HG02943 (cell line): ENCODE results near the gene RAB22A.
A peak's percentile ranks its signal among the peaks of the same experiment; 100 is the strongest.

Experiments
- ATAC-seq: cut with Tn5 transposase; IDR thresholded peaks from one replicate; pipeline ENCODE4 v1.9.1; 2021; ENCODE audit warnings: mild to moderate bottlenecking, low read depth, moderate library complexity; ENCODE audit not compliant: unreplicated experiment

Gene RAB22A

GRCh38 chr20:58382096-58382495 lies 72.6 kb downstream of the RAB22A start:
- no peak for ATAC-seq

DNA sequence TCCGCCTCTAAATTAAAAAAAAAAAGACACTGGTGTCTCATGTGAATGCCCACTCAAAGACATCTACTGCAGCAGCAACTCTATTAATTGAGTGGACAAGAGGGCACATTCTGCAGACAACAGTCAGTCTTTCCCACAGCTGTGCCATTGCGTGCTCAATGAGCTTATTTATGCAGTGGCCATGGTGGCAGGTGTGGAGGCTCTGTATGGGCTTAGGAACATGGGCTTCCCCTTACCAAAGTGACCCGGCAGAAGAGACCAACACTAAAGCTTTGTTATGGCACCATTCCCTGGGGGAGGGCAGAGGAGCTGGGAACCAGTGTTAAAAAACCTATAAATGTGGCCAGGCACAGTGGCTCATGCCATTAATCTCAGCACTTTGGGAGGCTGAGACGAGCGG lies 75.3 kb downstream of the RAB22A start:
- ATAC-seq: no peak

DNA sequence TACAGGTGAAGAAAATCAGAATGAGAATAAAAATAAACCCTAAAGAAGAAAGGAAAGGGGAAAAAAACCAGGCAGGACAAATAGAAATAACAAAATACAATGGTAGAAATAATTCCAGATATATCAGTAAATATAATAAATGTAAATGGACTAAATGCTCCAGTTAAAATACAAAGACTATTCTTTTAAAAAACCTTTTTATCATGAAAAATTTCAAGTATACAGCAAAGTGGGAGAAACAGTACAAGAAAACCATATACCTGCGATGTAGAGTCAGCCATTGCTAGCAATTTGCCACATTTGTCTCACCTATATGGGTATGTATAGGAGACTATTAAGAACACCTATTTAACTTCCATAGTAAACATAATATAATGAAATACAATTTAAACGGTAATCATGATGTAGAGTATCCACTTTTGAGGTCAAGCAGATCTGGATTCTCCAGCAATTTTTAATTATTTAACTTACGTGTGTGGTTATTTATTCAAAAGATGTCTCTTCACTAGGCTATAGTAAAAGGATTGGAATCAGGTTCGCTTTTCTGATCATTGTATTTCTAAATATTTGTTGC lies 78.6 kb downstream of the RAB22A start:
- no peak for ATAC-seq

DNA sequence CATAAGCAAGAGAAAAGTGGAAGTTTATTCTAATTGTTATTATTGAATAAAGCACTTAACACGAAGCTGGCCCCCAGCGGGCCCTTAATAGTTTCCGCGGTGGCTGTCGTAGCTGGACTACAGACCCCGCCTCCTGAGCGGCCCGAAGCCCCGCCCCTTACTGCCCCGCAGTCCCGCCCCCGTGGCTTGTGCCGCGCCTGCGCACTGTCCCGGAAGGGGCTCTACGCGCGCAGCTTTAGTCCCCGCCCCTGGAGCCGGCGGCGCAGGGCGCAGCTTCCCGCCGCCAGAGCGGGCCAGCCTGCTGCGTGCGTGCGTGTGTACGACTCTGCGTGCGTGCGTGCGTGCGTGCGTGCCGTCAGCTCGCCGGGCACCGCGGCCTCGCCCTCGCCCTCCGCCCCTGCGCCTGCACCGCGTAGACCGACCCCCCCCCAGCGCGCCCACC lies 79.4 kb downstream of the RAB22A start, which contains the start of gene VAPB:
Gene VAPB, plus strand, starts transcription at position 348 of the 442 bp plus-strand sequence. CDS start 231 bp downstream, outside the sequence.
- peak; percentile 97 for ATAC-seq

DNA sequence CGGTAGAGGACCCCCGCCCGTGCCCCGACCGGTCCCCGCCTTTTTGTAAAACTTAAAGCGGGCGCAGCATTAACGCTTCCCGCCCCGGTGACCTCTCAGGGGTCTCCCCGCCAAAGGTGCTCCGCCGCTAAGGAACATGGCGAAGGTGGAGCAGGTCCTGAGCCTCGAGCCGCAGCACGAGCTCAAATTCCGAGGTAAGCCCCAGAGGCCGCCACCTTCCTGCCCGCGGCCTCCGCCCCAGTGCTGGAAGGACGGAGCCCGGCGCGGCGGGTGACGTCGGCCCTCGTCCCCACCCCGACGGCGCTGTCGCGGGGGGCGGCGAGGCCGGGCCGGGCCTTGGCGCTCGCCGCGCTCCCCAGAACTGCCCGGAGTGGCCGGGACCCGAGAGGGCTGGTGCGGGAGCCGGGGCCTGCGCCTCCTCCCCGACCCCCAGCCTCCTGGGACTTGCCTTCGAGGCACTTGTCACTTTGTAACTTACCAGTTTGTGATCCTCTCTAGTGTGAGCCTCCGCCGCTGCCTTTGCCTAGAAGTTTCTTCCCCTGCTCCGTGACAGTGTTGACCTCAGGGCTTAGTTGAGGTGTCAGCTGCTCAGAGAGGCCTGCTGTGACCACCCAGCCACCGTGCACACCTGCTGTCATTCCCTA lies 79.9 kb downstream of the RAB22A start:
- ATAC-seq: peak; percentile 34

DNA sequence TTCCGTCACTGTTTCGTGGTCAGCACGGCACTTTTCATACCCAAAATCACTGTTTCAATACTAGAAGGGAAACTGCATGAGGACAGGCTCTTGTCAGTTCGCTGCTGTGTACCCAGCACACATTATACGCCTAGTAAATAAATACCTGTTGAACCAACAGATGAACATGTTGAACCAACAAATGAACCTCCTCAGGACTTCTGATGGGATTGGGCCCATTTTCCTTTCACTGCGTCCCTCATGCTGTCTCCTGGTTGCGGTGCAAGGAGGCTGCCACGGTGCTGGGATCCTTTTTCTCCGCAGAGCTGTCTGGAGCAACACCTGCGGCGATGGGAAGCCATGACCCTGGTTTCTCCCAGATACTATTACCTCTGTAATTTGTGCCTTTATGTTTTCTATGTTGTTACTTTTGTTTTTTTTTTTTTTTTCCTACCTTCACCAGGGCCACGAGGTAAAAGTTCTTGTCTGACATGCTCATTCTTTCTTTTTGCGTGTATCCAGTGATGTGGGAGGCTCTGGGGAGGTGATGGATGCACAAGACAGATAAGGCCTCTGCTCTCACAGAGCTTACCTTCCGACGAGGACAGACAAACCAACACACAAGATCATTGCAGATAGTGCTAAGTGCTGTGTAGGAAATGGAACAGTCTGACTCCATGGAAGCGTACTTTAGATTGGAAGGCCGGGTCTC lies 80.6 kb downstream of the RAB22A start:
- no peak for ATAC-seq

- no peak for ATAC-seq
Measured at GRCh38 chr20:58390659-58391035, 81.1 kb downstream of the RAB22A start.

DNA sequence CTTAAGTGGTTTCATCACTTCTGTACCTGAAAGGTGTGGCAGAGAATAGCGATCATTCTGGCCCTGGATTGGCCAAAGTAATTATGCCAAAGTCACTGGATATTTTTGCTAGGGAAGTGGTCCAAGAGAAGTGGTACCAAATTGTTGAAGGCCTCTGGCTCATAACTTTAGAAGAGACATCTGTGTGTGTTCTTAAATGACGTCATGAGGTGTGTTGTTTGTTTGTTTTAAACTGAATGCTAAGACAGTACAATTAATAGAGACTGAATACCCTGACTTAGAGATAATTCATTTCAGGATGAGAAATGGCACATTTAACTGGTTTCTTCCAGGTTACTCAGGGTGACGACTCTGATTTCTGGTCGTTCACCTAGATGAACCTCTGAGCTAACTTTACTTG lies 82.8 kb downstream of the RAB22A start:
- no peak for ATAC-seq

GRCh38 chr20:58393299-58393698 lies 83.8 kb downstream of the RAB22A start:
- ATAC-seq: no peak

- no peak for ATAC-seq
Measured at GRCh38 chr20:58394801-58395200, 85.3 kb downstream of the RAB22A start.

GRCh38 chr20:58395604-58396003 lies 86.1 kb downstream of the RAB22A start:
- ATAC-seq: no peak

- no peak for ATAC-seq
Measured at GRCh38 chr20:58397429-58397828, 87.9 kb downstream of the RAB22A start.

- no peak for ATAC-seq
Measured at GRCh38 chr20:58398254-58398653, 88.7 kb downstream of the RAB22A start.

DNA sequence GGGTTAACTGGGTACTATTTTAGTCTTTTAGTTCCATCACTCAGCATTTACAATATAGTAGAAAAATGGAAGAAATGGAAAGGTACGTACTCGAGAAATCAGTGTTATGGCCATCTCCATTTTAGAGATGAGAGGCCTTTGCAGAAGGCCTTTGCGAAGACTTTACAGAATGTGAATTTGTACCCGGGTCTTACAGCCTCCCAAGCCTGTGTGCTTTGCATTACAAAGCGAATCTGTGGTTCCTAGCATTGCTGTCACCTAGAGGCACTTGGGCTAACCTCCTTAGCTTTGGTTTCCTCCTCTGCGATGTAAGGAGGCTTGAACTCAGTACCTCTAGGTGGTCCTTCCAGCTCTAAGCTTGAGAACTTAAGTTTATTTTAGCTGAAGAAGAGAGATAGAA lies 90.4 kb downstream of the RAB22A start:
- no peak for ATAC-seq

DNA sequence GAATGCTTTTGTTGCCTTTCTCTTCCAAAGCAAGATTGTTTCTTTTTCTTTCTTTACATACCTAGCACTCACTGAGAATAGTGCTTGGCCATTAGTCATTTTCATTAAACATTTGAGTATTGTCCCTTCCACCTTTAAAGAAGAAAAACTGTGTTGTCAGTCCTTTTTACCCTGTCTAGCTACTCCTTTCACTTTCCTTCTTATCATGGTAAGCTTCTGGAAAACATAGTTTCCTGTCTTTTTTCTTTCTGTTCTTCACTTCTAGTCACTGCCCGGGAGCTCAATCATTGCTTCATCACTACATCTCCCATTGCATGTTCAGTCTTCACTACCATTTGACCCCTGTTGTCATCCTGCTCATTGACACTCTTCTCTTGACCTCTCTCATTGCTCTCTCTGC lies 91.6 kb downstream of the RAB22A start:
- no peak for ATAC-seq

DNA sequence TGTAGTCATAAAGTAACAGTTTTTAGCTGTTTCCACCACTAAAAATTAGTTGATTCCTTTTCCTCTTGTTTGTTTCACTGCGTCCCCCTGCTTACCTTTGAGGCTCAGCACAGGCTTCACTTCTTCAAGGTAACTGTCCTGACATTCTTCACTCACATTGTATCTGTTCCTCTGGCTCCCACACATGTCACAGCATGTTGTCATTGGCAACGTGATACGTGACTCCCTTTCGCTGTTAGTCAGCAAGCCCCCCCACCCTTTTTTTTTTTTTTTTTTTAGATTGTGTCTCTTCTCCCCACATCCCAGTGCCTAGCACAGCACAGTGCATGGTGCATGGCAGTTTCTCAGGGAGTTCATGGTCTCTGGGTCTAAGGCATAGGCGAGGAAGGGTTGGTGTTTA lies 92.8 kb downstream of the RAB22A start:
- no peak for ATAC-seq

DNA sequence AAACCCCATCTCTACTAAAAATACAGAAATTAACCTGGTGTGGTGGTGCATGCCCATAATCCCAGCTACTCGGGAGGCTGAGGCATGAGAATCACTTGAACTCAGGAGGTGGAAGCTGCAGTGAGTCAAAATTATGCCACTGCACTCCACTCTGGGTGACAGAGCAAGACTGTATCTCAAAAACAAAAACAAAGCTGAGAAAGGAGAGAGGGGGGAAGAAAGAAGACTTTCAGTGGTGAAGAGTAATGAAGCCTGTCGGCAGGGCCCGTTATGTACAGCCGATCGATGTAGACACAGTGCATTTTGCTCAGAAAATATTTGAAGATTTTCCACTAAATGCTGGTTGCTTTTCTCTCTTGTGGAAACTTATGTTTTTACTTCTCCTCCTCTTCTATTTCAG lies 93.3 kb downstream of the RAB22A start:
- ATAC-seq: peak; percentile 84

DNA sequence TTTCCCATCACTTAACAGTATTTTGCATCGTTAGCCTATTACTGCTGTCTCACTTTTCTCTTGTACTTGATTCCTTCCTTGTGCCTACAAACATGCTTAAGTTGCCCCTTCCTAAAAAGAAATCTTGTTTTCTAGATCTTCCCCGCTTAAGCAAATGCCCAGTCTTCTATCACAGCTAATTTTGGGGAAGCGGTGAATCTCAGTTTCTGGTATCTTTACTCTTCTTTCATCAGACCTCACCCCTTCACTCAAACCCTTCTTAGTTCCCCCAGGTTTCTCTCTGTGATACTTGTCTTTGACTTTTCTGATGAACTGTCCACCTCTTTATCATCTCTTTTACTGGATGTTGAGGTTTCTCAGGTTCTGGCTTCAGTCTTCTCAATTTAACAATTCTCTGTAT lies 93.8 kb downstream of the RAB22A start:
- no peak for ATAC-seq

- no peak for ATAC-seq
Measured at GRCh38 chr20:58405504-58406291, 96.2 kb downstream of the RAB22A start.

DNA sequence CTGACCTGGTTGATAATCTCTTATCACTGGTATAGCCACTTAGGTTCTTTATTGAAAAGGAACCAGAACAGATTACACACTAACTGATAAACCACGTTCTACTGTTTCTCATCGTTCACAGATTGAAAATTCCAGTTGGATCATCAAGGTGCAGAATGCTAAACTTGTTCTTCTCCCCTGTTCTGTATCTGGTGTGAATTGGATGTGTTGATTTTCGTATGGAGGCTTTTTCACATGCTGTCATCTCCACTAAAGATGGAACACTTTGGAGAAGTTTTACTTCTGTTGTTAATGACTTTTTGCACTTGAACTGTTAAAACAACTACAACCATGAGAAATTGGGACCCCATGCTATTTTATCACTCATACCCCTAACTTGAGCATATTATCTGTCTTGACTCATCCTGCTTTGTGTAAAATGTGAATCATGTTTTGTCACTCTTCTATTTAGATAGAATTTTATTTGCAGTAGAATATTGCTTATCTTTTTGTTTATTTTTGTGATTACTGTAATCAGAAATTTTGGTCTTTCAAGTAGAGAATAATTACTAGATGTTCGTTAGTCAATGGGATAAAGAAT lies 97.0 kb downstream of the RAB22A start:
- no peak for ATAC-seq
